Activated naive CD8-positive, alpha-beta T cell treated with anti-CD3 and anti-CD28 coated beads, Interleukin-2, amount 10 ng/mL, durations not matched to agents 7 days and 5 days (primary cell): ENCODE results near the gene SEMA5B. TPM values are rescaled to one million over a fixed set of nuclear protein-coding genes. Genes with fewer than 3 reads are reported as not detected.

Experiments
- ATAC-seq: fragments of 150-1000 bp; cut with Tn5 transposase; one replicate; pipeline ENCODE4 v1.10.0; 2021; ENCODE audit warnings: low read depth, moderate library complexity
- POLR2A ChIA-PET: fragments of 350-600 bp; sonication (Branson Sonifier 250); formaldehyde crosslinking; loops from one replicate; lab custom pipeline; 2021; ENCODE audit warnings: antibody characterized with exemption; lab: Charles Lee
- DNase-seq: peaks from one replicate; pipeline ENCODE4 v3.0.0; 2021
- H3K27ac Mint-ChIP-seq: one replicate; pipeline ENCODE4 v1.8.0; 2022; ENCODE audit warnings: mild to moderate bottlenecking, mixed read lengths
- H3K27me3 Mint-ChIP-seq: one replicate; pipeline ENCODE4 v1.8.0; 2022; ENCODE audit warnings: mild to moderate bottlenecking, moderate library complexity, mixed read lengths
- H3K36me3 Mint-ChIP-seq: one replicate; pipeline ENCODE4 v1.8.0; 2021; ENCODE audit warnings: mild to moderate bottlenecking, mixed read lengths
- H3K4me1 Mint-ChIP-seq: one replicate; pipeline ENCODE4 v1.8.0; 2021; ENCODE audit warnings: mixed read lengths
- H3K4me3 Mint-ChIP-seq: one replicate; pipeline ENCODE4 v1.8.0; 2022; ENCODE audit warnings: mild to moderate bottlenecking, moderate library complexity, mixed read lengths
- H3K9me3 Mint-ChIP-seq: one replicate; pipeline ENCODE4 v1.8.0; 2021; ENCODE audit warnings: mixed read lengths
- total RNA-seq, 2 experiments: library from RNA; stranded (reverse); gene quantifications; one replicate each; pipeline ENCODE4 v1.2.3, GENCODE V29; 2021

SEMA5B gene
- total RNA-seq, 2 experiments from 2014 or later, result 0.17 to 0.28 TPM

DNA sequence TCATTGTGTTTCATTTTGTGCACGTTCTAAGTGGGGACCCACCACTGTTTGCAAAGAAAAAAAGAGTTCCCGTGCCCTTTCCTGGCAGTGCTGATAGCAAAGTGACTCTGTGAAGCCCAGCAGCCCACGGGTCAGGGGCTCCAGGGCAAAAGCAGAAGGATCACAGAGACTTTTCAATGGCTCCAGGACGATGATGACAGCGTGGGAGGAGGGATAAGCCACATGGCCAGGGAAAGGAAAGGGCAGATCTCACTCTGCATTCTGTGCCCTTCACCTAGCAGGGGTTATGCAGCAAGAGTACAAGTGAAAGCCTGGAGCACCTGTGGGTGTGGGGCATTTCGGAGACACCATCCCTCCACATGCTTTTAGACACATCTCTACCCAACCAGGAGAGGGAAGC, 35.4 kb downstream of the SEMA5B start:
- Mint-ChIP-seq H3K27ac (no peak overlapping the region), H3K27me3 (peaks cover 47% of the 10 kb centered on the region), H3K4me1 (no peaks in the 10 kb centered on the region), H3K4me3 (no peak overlapping the region), H3K36me3 (no peaks in the 10 kb centered on the region), H3K9me3 (no peaks in the 10 kb centered on the region)
- POLR2A ChIA-PET, result no interaction called here
- ATAC-seq (no peak), DNase-seq (no peak)

- Mint-ChIP-seq H3K36me3 (no peaks in the 10 kb centered on the region), H3K9me3 (no peaks in the 10 kb centered on the region), H3K4me3 (no peak overlapping the region), H3K27me3 (peaks cover 48% of the 10 kb centered on the region), H3K27ac (no peak overlapping the region), H3K4me1 (no peaks in the 10 kb centered on the region)
- POLR2A ChIA-PET, result no interaction called here
- no peak for ATAC-seq
- no peak for DNase-seq
Measured at GRCh38 chr3:122991236-122991985, 36.2 kb downstream of the SEMA5B start.

DNA sequence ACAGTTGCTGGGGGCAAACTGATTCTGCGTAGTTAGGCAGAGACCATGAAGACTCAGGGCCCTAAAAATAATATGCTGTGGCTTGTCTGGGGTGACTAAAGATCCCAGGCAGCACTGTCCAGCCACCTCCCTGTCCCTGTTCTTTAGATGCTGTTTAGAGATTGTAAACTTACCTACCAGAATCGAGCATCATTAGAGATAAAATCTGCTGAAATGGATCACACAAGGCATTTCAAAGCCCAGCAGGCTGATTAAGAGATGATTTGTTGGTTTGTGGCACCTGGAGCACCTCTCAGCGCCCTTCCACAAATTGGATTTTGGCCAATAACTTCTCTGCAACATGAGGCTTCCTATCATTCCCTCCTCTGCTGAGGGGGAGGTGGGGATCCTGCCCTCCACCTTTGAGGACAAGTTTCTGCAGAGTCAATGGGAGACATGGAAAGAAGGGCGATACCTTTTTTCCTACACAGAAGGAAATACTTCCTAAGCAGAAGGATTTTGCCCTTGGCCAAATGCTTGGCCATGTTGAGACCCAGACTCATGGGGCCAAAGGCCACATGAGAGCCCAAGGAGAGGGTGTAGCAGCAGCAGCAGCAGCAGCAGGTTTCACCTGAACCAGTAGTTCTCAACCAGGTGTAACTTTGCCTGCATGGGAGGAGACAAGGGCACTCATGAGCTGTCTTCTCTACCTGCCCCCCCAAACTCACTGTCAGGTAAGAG, 37.5 kb downstream of the SEMA5B start:
- DNase-seq, result no peak
- H3K4me3 Mint-ChIP-seq, result no peak overlapping the region
- no peak overlapping the region for H3K27ac Mint-ChIP-seq
- no peaks in the 10 kb centered on the region for H3K36me3 Mint-ChIP-seq
- POLR2A ChIA-PET, result no interaction called here
- no peaks in the 10 kb centered on the region for H3K4me1 Mint-ChIP-seq
- H3K27me3 Mint-ChIP-seq, result peaks cover 60% of the 10 kb centered on the region
- no peaks in the 10 kb centered on the region for H3K9me3 Mint-ChIP-seq
- no peak for ATAC-seq

GRCh38 chr3:122988508-122988907, 39.1 kb downstream of the SEMA5B start:
- DNase-seq (no peak), ATAC-seq (no peak)
- H3K4me3 Mint-ChIP-seq, result no peak overlapping the region
- H3K27ac Mint-ChIP-seq, result no peak overlapping the region
- no peaks in the 10 kb centered on the region for H3K36me3 Mint-ChIP-seq
- no peaks in the 10 kb centered on the region for H3K9me3 Mint-ChIP-seq
- POLR2A ChIA-PET, result no interaction called here
- H3K27me3 Mint-ChIP-seq, result peaks cover 63% of the 10 kb centered on the region
- no peaks in the 10 kb centered on the region for H3K4me1 Mint-ChIP-seq

GRCh38 chr3:122987736-122988319, 39.7 kb downstream of the SEMA5B start:
- DNase-seq (no peak), ATAC-seq (no peak)
- no peaks in the 10 kb centered on the region for H3K4me1 Mint-ChIP-seq
- peaks cover 68% of the 10 kb centered on the region for H3K27me3 Mint-ChIP-seq
- POLR2A ChIA-PET, result no interaction called here
- H3K9me3 Mint-ChIP-seq, result no peaks in the 10 kb centered on the region
- H3K27ac Mint-ChIP-seq, result no peak overlapping the region
- H3K4me3 Mint-ChIP-seq, result no peak overlapping the region
- H3K36me3 Mint-ChIP-seq, result no peaks in the 10 kb centered on the region

GRCh38 chr3:122987231-122987630, 40.3 kb downstream of the SEMA5B start:
- H3K4me1 Mint-ChIP-seq, result no peaks in the 10 kb centered on the region
- DNase-seq (no peak), ATAC-seq (no peak)
- no peak overlapping the region for H3K4me3 Mint-ChIP-seq
- POLR2A ChIA-PET, result no interaction called here
- H3K9me3 Mint-ChIP-seq, result no peaks in the 10 kb centered on the region
- H3K27ac Mint-ChIP-seq, result no peak overlapping the region
- H3K36me3 Mint-ChIP-seq, result no peaks in the 10 kb centered on the region
- peaks cover 71% of the 10 kb centered on the region for H3K27me3 Mint-ChIP-seq

DNA sequence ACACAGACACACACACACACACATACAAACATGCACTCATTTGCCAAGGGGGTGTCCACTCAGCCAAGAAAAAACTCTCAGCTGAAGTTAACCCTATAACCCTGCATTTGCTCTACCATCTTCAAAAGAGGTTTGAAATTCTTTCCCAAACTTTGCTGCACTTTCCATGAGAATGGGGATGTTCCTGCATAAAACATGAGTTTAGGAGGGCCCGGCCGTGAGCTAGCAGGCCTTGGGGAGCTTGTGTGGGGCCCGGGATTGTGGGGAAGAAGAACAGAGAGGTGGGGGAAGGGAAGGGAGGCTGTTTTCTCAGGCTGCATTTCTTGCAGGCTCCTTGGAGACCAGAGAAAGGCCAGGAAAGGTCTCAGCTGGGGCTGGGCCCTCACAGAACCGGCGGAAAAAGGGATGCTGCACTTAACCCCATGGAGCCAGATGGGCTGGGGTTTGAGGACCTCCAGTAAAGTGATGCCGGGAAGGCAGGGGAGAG, 40.8 kb downstream of the SEMA5B start:
- POLR2A ChIA-PET, result no interaction called here

GRCh38 chr3:122985539-122985938, 42.0 kb downstream of the SEMA5B start:
- Mint-ChIP-seq H3K27me3 (peaks cover 62% of the 10 kb centered on the region), H3K4me1 (peaks cover 2% of the 10 kb centered on the region), H3K36me3 (no peaks in the 10 kb centered on the region), H3K9me3 (no peaks in the 10 kb centered on the region), H3K27ac (no peak overlapping the region), H3K4me3 (no peak overlapping the region)
- no peak for DNase-seq
- no peak for ATAC-seq
- POLR2A ChIA-PET, result no interaction called here

More for the DNA sequence above, 40.8 kb downstream of the SEMA5B start:
- H3K27me3 Mint-ChIP-seq, result peaks cover 66% of the 10 kb centered on the region
- ATAC-seq, result no peak
- H3K27ac Mint-ChIP-seq, result no peak overlapping the region
- H3K4me1 Mint-ChIP-seq, result no peaks in the 10 kb centered on the region
- no peak for DNase-seq
- no peaks in the 10 kb centered on the region for H3K36me3 Mint-ChIP-seq
- no peaks in the 10 kb centered on the region for H3K9me3 Mint-ChIP-seq
- no peak overlapping the region for H3K4me3 Mint-ChIP-seq

DNA sequence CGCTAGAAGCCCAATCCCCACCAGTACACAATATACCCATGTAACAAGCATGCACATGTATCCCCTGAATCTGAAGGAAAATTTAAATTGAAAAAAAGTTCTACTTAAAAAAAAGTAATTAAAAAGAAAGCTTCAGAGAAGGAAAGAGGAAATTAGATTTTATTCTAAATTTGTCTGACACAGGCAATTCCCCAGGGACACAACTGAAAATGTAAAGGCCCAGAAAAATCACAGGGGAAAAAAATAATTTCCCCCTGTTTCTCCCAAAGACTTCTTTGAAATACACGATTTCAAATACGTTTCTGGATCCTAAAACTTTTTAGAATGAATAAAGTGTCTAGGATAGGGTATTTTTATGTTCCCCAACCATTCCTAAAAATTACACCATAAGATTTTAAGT, 42.9 kb downstream of the SEMA5B start:
- Mint-ChIP-seq H3K27ac (no peak overlapping the region), H3K4me3 (no peak overlapping the region), H3K9me3 (no peaks in the 10 kb centered on the region), H3K27me3 (peaks cover 67% of the 10 kb centered on the region), H3K4me1 (peaks cover 2% of the 10 kb centered on the region), H3K36me3 (no peaks in the 10 kb centered on the region)
- no peak for DNase-seq
- POLR2A ChIA-PET, result no interaction called here
- no peak for ATAC-seq

GRCh38 chr3:122984007-122984406, 43.6 kb downstream of the SEMA5B start:
- H3K27ac Mint-ChIP-seq, result no peak overlapping the region
- H3K4me3 Mint-ChIP-seq, result no peak overlapping the region
- no peaks in the 10 kb centered on the region for H3K36me3 Mint-ChIP-seq
- DNase-seq (no peak), ATAC-seq (no peak)
- peaks cover 66% of the 10 kb centered on the region for H3K27me3 Mint-ChIP-seq
- POLR2A ChIA-PET, result interaction anchor here (1.0 kb wide), 1 partner anchor 43 kb away, joined by 3 read pairs; the partner anchor contains the start of gene SEMA5B
- H3K9me3 Mint-ChIP-seq, result no peaks in the 10 kb centered on the region
- peaks cover 5% of the 10 kb centered on the region for H3K4me1 Mint-ChIP-seq

GRCh38 chr3:122982216-122983185, 45.1 kb downstream of the SEMA5B start:
- Mint-ChIP-seq H3K4me1 (peaks cover 15% of the 10 kb centered on the region), H3K4me3 (no peak overlapping the region), H3K27me3 (peaks cover 53% of the 10 kb centered on the region), H3K9me3 (no peaks in the 10 kb centered on the region), H3K36me3 (no peaks in the 10 kb centered on the region), H3K27ac (no peak overlapping the region)
- ATAC-seq, result no peak
- POLR2A ChIA-PET, result no interaction called here
- DNase-seq, result no peak

DNA sequence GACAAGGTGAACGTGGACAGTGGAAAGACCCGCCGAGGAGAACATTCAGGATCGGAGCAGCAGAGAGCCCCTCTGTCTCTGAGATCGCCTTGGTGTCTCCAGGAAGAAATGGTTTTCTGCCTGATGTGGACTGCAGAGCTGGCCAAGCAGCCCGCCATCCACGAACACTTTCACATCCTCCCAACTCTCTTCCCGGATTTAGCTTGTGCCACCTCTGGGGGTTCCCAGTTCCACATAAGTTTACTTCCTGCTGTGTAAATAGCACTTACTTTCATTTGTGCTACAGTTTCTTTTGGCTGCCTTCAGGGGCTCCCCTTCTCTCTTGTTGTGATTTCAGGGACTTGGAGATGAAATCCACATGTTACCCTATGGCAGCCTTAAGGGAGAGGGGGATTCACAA, 48.4 kb downstream of the SEMA5B start:
- POLR2A ChIA-PET, result interaction anchor here (1.2 kb wide), 1 partner anchor 31 kb away, joined by 3 read pairs; no protein-coding TSS in a partner anchor
- peaks cover 42% of the 10 kb centered on the region for H3K4me1 Mint-ChIP-seq
- peaks cover 27% of the 10 kb centered on the region for H3K27me3 Mint-ChIP-seq

More for the DNA sequence above, 48.4 kb downstream of the SEMA5B start:
- H3K4me3 Mint-ChIP-seq, result no peak overlapping the region
- H3K27ac Mint-ChIP-seq, result no peak overlapping the region
- DNase-seq, result no peak
- ATAC-seq, result no peak
- H3K9me3 Mint-ChIP-seq, result no peaks in the 10 kb centered on the region
- H3K36me3 Mint-ChIP-seq, result no peaks in the 10 kb centered on the region
